Body of pancreas (tissue), 4 donors: ENCODE data around the gene EXOC7.

ENCODE experiments used
- POLR2A ChIP-seq, 3 donors: fragments of 450-650 bp; IDR thresholded peaks; one replicate each; pipeline ENCODE4 v1.6.1; 2016; ENCODE audit warnings: antibody characterized with exemption in 3 of 3, mild to moderate bottlenecking in 2 of 3
- TF ChIP-seq, protein P1 (sequence below), 7 experiments: fragments of 450-650 bp in 4 of 7; fragments of 200-600 bp in 3 of 7; sonication (generic) in 3 of 7; IDR thresholded peaks; one replicate each; pipeline ENCODE4 v1.5.1; 2016 to 2019; ENCODE audit warnings: antibody characterized with exemption in 7 of 7

DNA sequence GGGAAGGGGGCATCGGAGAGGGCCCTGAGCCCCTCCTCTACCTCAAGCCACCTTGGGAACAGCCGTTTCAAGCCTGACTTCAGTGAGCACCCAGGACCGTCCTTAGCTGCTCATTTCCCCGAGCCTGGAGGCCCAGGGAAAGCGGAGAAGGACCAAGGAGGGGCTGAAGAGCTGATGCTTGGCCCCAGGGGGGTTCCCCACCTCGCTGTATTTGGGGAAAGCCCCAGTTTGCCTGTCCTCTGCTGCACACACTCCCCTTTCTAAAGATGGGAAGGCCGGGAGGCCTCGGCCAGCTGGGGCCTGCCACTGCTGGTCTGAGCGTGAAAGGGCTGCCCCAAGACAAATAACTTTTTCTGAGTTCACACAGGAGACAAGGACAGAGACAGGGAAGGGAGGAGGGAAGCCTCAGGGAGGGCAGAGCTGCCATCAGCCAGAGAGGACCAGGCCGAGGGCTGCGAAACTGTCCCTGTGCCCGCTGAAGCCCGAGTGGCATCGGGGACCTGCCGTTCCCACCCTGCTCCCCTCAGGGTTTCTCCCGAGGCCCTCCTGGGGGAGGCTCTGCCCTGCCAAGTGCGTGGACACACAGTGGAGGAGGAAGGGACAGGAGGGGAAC lies 13.0 kb downstream of the EXOC7 start:
- TF ChIP-seq, protein P1, sequence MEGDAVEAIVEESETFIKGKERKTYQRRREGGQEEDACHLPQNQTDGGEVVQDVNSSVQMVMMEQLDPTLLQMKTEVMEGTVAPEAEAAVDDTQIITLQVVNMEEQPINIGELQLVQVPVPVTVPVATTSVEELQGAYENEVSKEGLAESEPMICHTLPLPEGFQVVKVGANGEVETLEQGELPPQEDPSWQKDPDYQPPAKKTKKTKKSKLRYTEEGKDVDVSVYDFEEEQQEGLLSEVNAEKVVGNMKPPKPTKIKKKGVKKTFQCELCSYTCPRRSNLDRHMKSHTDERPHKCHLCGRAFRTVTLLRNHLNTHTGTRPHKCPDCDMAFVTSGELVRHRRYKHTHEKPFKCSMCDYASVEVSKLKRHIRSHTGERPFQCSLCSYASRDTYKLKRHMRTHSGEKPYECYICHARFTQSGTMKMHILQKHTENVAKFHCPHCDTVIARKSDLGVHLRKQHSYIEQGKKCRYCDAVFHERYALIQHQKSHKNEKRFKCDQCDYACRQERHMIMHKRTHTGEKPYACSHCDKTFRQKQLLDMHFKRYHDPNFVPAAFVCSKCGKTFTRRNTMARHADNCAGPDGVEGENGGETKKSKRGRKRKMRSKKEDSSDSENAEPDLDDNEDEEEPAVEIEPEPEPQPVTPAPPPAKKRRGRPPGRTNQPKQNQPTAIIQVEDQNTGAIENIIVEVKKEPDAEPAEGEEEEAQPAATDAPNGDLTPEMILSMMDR (IDR thresholded peaks at IDR 0.05) = no peak
- TF ChIP-seq POLR2A (IDR thresholded peaks at IDR 0.05) = no peak
